GM18909 (cell line): Measurements from ENCODE around the gene KANSL2.

Experiments used
- ATAC-seq: cut with Tn5 transposase; IDR thresholded peaks from one replicate; pipeline ENCODE4 v1.9.1; 2021; ENCODE audit warnings: mild to moderate bottlenecking; ENCODE audit not compliant: unreplicated experiment, poor library complexity

KANSL2 gene

GRCh38 chr12:48615681-48616080 is 66.4 kb downstream of the KANSL2 start:
- no peak for ATAC-seq

GRCh38 chr12:48613321-48613720 is 68.7 kb downstream of the KANSL2 start:
- no peak for ATAC-seq
